ENCODE results near the gene ACBD3. TPM values are rescaled to one million over a fixed set of nuclear protein-coding genes. Genes with fewer than 3 reads are reported as not detected.

The ACBD3 gene
- total RNA-seq, 2 experiments from 2014 or later, result 21.0 to 22.6 TPM

DNA sequence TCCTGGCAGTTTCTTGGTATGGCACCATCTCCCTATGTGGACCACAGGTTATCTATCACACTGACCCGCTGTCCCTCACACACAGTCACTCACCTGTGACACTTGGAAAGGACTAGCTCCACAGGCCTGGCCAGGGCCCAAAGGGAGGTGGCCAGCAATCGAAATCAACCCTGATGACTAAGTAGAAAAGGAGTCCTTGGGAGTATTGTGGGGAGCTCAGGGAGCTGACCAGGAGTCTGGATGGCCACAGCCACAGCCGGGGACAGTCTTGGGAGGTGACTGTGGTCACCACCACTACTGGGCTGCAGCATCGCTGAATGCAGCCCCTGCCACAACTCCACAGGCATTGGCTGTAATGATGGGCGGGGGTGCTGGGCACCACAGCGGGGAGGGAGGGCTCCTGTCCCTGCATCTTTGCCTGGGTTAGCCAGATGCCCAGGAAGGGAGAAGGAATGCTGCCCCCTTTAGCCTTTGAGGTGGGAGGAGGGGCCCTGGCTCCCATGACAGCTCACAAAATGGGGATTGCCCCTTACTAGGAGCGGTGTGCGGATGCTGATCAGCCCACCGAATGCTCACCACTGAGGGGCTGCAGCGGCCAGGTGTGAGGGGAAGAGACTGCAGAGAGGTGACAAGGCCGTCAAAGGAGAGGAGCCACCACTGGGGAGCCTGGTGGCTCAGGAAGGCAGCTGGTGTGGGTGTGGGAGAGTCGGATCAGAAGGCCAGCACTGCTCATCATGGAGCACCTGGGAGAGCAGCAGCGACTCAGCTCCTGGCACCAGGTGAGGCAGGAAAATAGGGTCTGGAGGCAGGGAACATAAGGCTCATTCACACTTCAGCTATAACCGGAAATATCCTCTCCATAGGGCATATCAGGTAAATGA, 62.7 kb downstream of the ACBD3 start:
- DNase-seq (peak; percentile 33), ATAC-seq (ENCODE audit: low read depth) (no peak)
- POLR2A ChIA-PET, result interaction anchor here (0.5 to 5.9 kb wide), 5 partner anchors 14 to 61 kb away, joined by 3 to 34 read pairs (median 9); partner anchors contain the start of gene H3-3A
- Mint-ChIP-seq H3K36me3 (no peaks in the 10 kb centered on the region), H3K9me3 (no peaks in the 10 kb centered on the region), H3K27ac (no peak overlapping the region), H3K4me1 (peaks cover 16% of the 10 kb centered on the region), H3K27me3 (peaks cover 6% of the 10 kb centered on the region), H3K4me3 (peak overlapping the region; percentile 25)

DNA sequence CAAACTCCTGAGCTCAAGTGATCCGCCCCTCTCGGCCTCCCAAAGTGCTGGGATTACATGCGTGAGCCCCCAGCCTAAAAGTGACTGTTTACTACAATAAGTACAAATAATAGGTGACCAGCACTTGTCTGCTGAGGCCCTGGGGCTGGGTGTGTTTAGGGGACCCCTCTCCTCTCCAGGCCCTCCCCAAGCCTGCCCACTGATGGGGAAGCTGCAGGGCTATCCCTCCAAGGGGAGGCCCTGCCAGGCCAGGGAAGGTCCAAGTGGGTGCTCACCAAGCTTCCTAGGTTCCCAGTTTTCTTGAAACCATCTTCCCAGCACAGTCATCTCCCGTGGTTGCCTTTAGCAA, 63.4 kb downstream of the ACBD3 start:
- H3K36me3 Mint-ChIP-seq, result no peaks in the 10 kb centered on the region
- H3K4me1 Mint-ChIP-seq, result peaks cover 16% of the 10 kb centered on the region
- peak overlapping the region; percentile 70 for H3K4me3 Mint-ChIP-seq
- DNase-seq, result no peak
- peak overlapping the region; percentile 22 for H3K27ac Mint-ChIP-seq
- POLR2A ChIA-PET, result interaction anchor here (1.5 to 5.9 kb wide), 3 partner anchors 13 to 61 kb away, joined by 5 to 34 read pairs (median 10); partner anchors contain the start of gene H3-3A
- H3K9me3 Mint-ChIP-seq, result no peaks in the 10 kb centered on the region
- peaks cover 9% of the 10 kb centered on the region for H3K27me3 Mint-ChIP-seq
- no peak for ATAC-seq (ENCODE audit: low read depth)

DNA sequence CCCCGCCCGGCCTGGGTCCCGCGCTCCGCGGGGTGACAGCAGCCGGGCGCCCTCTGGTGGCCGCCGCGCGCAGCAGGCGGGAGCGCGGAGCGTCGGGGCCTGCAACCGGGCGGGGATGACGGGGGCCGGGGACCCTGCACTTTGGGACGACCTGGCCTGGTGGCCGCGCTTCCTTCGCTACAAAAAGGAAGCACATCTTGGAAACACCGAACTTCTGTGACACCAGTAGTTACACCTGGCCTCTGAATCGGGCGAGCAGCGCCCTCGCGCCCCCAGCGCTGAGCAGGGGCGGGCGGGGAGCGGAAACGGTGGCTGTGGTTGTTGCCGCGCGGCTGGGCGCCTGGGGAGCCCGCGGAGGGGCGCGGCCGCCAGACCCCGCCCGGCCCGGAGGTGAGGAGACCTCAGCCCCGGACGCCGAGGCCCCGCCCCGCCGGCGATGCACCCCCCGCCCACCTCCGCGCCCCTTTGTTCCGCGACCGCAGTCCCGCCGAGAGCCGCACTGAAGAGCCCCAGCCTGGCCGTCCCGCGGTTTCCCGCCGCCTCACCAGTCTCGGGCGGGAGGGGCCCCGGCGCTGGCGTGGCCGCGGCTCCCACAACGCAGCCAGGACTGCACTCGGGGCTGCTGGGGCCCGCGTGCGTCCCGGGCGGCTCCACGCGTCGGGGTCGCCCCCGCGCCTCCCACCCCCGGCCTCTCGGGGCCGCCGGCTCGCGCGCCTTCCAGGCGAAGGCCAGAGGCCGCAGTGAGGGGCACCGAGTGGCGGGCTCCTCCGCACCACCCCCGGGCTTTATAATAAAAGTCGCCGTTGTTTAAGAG, 64.7 kb downstream of the ACBD3 start:
- POLR2A ChIA-PET, result interaction anchor here (1.0 to 5.9 kb wide), 7 partner anchors 12 to 122 kb away, joined by 4 to 34 read pairs (median 10); partner anchors contain the start of genes H3-3A and SDE2
- no peaks in the 10 kb centered on the region for H3K9me3 Mint-ChIP-seq
- H3K4me3 Mint-ChIP-seq, result peak overlapping the region; percentile 62
- peak overlapping the region; percentile 64 for H3K27ac Mint-ChIP-seq
- H3K36me3 Mint-ChIP-seq, result no peaks in the 10 kb centered on the region
- peaks cover 9% of the 10 kb centered on the region for H3K27me3 Mint-ChIP-seq
- peak; percentile 79 for ATAC-seq (ENCODE audit: low read depth)
- peaks cover 15% of the 10 kb centered on the region for H3K4me1 Mint-ChIP-seq
- DNase-seq, result peak; percentile 91

DNA sequence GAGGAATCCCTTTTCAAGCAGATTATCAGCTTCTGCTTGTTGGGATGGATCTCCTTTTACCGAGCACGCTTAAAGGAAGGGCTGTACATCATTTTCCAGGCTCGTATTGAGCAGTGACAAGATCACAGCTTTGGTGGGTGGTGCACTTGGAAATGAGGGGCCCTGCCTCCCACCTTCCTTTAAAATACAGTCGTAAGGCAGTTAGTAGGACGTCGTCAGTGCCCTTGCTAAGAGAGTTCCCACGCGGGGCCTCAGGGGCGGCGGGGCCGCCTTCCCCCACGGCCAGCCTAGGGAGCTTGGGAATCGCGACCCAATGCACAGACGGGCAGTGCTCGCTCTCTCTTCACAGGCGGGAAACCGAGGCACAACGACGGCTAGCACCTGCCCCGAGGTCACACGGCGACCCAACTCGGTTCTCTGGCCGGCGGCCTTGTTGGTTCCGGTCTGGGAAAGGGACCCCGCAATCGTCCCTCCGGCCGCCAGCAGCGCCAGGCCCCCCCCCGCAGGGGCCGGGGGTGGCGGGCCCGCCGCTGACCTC, 65.4 kb downstream of the ACBD3 start:
- Mint-ChIP-seq H3K4me1 (peaks cover 15% of the 10 kb centered on the region), H3K27ac (peak overlapping the region; percentile 87), H3K27me3 (peaks cover 5% of the 10 kb centered on the region), H3K36me3 (no peaks in the 10 kb centered on the region), H3K9me3 (no peaks in the 10 kb centered on the region), H3K4me3 (peak overlapping the region; percentile 82)
- DNase-seq, result no peak
- no peak for ATAC-seq (ENCODE audit: low read depth)
- POLR2A ChIA-PET, result interaction anchor here (0.6 to 5.9 kb wide), 6 partner anchors 11 to 314 kb away, joined by 3 to 34 read pairs (median 11); partner anchors contain the start of genes H3-3A and SDE2

DNA sequence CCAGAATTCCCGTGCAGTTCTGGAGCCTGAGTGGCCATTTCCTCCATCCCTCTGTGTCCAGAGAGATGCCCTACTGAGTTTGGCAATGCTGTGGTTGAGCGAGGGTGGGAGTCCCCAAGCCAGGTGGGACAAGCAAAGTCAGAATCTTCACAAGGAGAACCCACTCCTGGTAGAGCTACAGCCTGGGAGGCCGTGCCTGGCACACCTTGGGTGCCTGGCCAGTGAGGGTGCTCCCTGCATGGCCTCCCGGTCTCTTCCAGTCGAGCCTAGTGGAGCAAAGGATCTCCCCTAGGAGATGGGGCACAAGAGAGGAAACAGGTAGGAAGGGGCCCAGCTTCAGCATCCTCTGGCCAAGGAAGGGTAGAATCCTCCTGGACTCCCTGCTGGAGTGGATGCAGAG, 66.1 kb downstream of the ACBD3 start:
- ATAC-seq (ENCODE audit: low read depth) (no peak), DNase-seq (no peak)
- no peaks in the 10 kb centered on the region for H3K9me3 Mint-ChIP-seq
- no peak overlapping the region for H3K27ac Mint-ChIP-seq
- H3K4me1 Mint-ChIP-seq, result peaks cover 15% of the 10 kb centered on the region
- H3K4me3 Mint-ChIP-seq, result peak overlapping the region; percentile 82
- H3K27me3 Mint-ChIP-seq, result peaks cover 4% of the 10 kb centered on the region
- POLR2A ChIA-PET, result interaction anchor here (0.6 to 5.9 kb wide), 6 partner anchors 10 to 313 kb away, joined by 3 to 34 read pairs (median 11); partner anchors contain the start of genes H3-3A and SDE2
- no peaks in the 10 kb centered on the region for H3K36me3 Mint-ChIP-seq

DNA sequence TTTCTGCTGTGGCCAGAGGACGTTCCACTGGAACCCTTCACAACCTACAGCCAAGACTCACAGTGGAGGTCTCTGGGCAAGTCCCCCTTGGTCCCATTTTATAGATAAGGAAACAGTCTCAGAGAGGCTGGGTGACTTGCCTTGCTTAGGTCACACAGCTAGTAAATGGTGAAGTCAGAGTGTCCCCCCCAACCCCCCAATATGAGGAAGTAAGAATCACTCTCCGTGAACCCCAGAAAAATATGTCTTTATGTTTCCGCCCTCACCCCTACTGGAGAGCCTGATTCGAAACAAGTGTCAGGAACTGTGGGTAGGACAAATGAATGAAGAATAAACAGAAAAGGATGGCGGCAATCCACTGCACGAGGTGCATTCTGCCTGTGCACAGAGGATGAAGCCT, 67.4 kb downstream of the ACBD3 start:
- no peaks in the 10 kb centered on the region for H3K36me3 Mint-ChIP-seq
- no peak overlapping the region for H3K4me3 Mint-ChIP-seq
- H3K27me3 Mint-ChIP-seq, result peaks cover 4% of the 10 kb centered on the region
- H3K9me3 Mint-ChIP-seq, result no peaks in the 10 kb centered on the region
- peaks cover 10% of the 10 kb centered on the region for H3K4me1 Mint-ChIP-seq
- DNase-seq (no peak), ATAC-seq (ENCODE audit: low read depth) (no peak)
- POLR2A ChIA-PET, result interaction anchor here (2.1 to 5.9 kb wide), 3 partner anchors 9 to 119 kb away, joined by 11 to 34 read pairs (median 16); partner anchors contain the start of genes H3-3A and SDE2
- H3K27ac Mint-ChIP-seq, result no peak overlapping the region

DNA sequence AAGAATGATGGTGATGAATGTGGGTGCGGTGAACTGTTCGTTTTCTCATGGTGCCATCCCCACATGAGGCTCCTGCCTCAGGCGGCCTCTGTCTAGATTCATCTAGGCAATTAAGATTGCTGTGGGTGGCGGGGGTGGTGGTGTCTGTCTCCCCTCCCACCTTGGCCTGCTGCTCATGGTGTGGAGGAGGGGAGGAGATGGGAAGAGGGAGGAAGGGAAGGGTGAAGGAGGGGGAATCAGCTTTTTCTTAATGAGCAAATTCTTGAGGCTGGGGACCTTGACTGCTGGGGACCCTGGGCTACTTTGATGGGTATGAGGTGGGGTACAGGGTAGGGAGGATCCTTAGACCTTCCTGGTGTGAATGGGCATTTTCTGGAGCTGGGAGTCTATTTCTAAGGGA, 68.2 kb downstream of the ACBD3 start:
- no peak overlapping the region for H3K27ac Mint-ChIP-seq
- H3K9me3 Mint-ChIP-seq, result no peaks in the 10 kb centered on the region
- ATAC-seq (ENCODE audit: low read depth) (no peak), DNase-seq (no peak)
- no peak overlapping the region for H3K4me3 Mint-ChIP-seq
- H3K4me1 Mint-ChIP-seq, result peaks cover 8% of the 10 kb centered on the region
- peaks cover 4% of the 10 kb centered on the region for H3K27me3 Mint-ChIP-seq
- H3K36me3 Mint-ChIP-seq, result no peaks in the 10 kb centered on the region
- POLR2A ChIA-PET, result interaction anchor here (5.9 kb wide), 1 partner anchor 8 kb away, joined by 34 read pairs; no protein-coding TSS in a partner anchor

DNA sequence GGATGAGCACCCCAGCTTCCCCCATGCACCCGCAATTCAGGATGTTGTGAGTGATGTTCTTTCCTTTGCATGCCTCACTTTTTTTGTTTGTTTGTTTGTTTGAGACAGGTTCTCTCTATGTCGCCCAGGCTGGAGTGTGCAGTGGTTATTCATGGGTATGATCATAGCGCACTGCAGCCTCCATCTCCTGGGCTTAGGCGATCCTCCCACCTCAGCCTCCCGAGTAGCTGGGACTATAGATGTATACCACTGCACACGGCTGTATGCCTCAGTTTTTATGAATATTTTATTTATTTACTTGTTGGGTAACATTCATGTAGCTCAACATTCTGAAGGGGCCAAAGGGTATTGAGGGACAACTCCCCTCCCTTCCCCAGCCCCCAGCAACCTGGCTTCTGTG, 69.2 kb downstream of the ACBD3 start:
- ATAC-seq (ENCODE audit: low read depth) (no peak), DNase-seq (no peak)
- no peaks in the 10 kb centered on the region for H3K9me3 Mint-ChIP-seq
- H3K27ac Mint-ChIP-seq, result no peak overlapping the region
- no peak overlapping the region for H3K4me3 Mint-ChIP-seq
- H3K36me3 Mint-ChIP-seq, result no peaks in the 10 kb centered on the region
- POLR2A ChIA-PET, result interaction anchor here (1.0 kb wide), 1 partner anchor 55 kb away, joined by 3 read pairs; the partner anchor contains the start of gene H3-3A
- peaks cover 5% of the 10 kb centered on the region for H3K4me1 Mint-ChIP-seq
- peaks cover 2% of the 10 kb centered on the region for H3K27me3 Mint-ChIP-seq

DNA sequence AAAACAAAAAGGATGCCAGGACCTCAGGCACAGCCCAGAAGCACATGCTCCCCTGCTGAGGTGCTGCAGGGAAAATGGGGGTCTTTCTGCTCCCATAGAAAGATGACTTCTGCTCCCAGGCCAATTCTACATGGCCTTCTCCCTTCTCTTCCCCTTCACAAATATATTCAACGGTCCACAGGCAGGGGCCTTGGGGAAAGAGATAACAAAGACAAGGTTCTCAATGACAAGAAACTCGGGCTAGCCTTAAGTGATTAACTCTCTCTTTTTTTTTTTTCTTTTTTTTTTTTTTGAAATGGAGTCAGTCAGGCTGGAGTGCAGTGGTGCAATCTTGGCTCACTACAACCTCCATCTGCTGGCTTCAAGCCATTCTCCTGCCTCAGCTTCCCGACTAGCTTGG, 69.9 kb downstream of the ACBD3 start:
- Mint-ChIP-seq H3K9me3 (no peaks in the 10 kb centered on the region), H3K4me3 (no peak overlapping the region), H3K27me3 (peaks cover 2% of the 10 kb centered on the region), H3K27ac (no peak overlapping the region), H3K4me1 (peaks cover 5% of the 10 kb centered on the region), H3K36me3 (no peaks in the 10 kb centered on the region)
- DNase-seq (no peak), ATAC-seq (ENCODE audit: low read depth) (no peak)
- POLR2A ChIA-PET, result interaction anchor here (1.0 kb wide), 1 partner anchor 54 kb away, joined by 3 read pairs; the partner anchor contains the start of gene H3-3A

DNA sequence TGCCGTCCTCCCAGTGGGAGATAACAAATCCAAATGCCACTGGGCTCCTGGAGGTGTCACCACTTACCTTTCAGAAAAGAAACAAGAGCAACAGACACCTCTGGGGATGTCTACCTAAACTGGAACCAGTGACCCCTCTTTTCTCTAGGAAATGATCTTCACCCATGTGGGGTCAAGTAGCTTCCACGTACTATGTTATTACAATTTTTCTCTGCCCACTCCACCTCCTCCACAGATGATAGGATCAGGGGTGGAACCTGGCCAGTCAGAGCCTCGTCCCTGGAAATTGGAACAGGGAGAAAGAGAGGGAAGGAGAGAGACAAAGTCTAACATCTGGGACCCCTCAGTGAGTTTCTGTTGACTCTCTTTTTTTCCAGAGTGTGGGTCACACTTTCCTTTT, 73.9 kb downstream of the ACBD3 start:
- ATAC-seq (ENCODE audit: low read depth), result no peak
- H3K4me1 Mint-ChIP-seq, result peaks cover 8% of the 10 kb centered on the region
- no peaks in the 10 kb centered on the region for H3K9me3 Mint-ChIP-seq
- no peaks in the 10 kb centered on the region for H3K36me3 Mint-ChIP-seq
- H3K27ac Mint-ChIP-seq, result no peak overlapping the region
- DNase-seq, result no peak
- H3K27me3 Mint-ChIP-seq, result peaks cover 3% of the 10 kb centered on the region
- POLR2A ChIA-PET, result interaction anchor here (2.6 to 3.7 kb wide), 2 partner anchors 50 to 113 kb away, joined by 10 to 36 read pairs; partner anchors contain the start of genes H3-3A and SDE2
- no peak overlapping the region for H3K4me3 Mint-ChIP-seq

DNA sequence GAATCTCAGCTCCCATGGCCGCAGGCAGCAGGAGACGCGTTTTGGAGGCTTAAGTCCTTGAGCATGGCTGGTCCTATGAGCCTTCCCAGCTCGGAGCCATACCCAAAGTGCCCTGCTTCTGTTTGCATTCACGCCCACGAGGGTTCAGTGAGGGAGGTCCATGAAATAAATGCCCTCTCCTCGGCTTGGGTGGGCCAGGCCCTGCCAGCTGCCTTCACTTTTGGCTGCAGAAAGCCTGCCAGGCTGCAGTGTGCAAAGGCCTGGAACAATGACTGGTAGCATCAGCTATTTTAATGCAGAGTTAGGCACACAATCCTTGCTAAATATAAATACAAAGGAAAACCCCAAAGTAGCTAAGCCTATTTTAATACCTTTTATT, 74.7 kb downstream of the ACBD3 start:
- no peak for DNase-seq
- H3K27me3 Mint-ChIP-seq, result peaks cover 3% of the 10 kb centered on the region
- POLR2A ChIA-PET, result interaction anchor here (2.1 to 3.7 kb wide), 3 partner anchors 29 to 112 kb away, joined by 10 to 36 read pairs (median 12); partner anchors contain the start of genes H3-3A and SDE2
- no peaks in the 10 kb centered on the region for H3K36me3 Mint-ChIP-seq
- H3K9me3 Mint-ChIP-seq, result no peaks in the 10 kb centered on the region
- H3K4me1 Mint-ChIP-seq, result peaks cover 8% of the 10 kb centered on the region
- H3K27ac Mint-ChIP-seq, result no peak overlapping the region
- no peak for ATAC-seq (ENCODE audit: low read depth)
- H3K4me3 Mint-ChIP-seq, result no peak overlapping the region

DNA sequence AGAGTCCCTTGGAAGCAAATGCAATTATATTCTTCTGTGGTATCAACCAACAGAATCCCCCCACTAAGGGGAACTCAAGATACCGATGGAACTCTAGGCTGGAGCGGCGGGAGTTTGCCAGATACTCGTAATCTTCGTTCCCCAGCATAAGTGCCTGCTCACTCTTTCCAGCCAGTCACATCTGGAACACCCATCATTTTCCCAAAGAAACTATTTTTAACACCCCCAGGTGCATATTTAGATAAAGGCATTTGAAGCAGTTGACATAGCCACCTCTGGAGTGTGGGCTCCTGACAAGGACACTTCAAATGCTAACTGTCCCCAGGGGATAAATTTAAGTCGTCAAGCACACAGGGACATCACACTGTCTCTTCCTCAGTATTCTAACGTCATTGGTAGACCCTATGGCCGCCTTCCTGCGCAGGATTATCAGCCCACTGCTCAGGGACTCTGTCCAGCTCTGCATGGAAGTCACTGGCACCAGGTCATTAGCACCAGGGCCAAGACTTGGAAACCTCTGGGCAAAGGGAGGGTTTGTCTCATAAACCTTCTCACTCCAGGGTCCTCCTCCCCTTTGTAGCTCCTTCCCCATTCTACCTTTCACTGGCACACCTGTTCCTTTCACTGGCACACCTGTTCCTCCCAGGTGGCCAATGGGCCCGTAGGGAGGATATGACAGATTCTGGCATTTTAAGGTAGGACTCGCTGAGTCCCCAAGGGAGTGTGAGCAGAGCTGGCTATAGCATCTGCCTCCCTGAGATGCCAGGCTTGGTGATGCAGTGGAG, 75.3 kb downstream of the ACBD3 start:
- ATAC-seq (ENCODE audit: low read depth) (no peak), DNase-seq (no peak)
- Mint-ChIP-seq H3K9me3 (no peaks in the 10 kb centered on the region), H3K4me1 (peaks cover 8% of the 10 kb centered on the region), H3K4me3 (peak overlapping the region; percentile 71), H3K27ac (peak overlapping the region; percentile 67), H3K36me3 (no peaks in the 10 kb centered on the region), H3K27me3 (peaks cover 3% of the 10 kb centered on the region)
- POLR2A ChIA-PET, result interaction anchor here (0.6 to 3.7 kb wide), 8 partner anchors 10 to 188 kb away, joined by 3 to 36 read pairs (median 9); partner anchors contain the start of genes H3-3A and SDE2

Data from activated naive CD8-positive, alpha-beta T cell treated with anti-CD3 and anti-CD28 coated beads, Interleukin-2, amount 10 ng/mL, durations not matched to agents 7 days and 5 days (primary cell).